ENCODE results near the gene BTF3.
"Not testable (repeated sequence)": the region's sequence is repeated elsewhere in the genome, so short reads cannot be mapped to it uniquely, and the experiment has no call there.

The BTF3 gene

GRCh38 chr5:73486119-73486899 is 11.9 kb upstream of the BTF3 start:
- DNase-seq = no peak

DNA sequence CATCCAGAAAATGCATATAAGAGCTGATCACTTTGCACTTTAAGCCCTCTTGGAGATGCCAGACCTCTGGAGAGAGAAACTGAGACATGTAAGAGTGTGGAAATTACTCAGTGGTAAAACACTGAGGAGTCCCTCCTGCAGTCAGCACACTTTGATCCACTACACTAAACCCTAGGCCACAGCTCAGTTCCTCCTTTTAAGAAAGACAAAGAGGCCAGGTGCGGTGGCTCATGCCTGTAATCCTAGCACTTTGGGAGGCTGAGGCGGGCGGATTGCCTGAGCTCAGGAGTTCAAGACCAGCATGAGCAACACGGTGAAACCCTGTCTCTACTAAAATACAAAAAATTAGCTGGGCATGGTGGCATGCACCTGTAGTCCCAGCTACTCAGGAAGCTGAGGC is 11.0 kb upstream of the BTF3 start:
- not testable (repeated sequence) for DNase-seq

DNA sequence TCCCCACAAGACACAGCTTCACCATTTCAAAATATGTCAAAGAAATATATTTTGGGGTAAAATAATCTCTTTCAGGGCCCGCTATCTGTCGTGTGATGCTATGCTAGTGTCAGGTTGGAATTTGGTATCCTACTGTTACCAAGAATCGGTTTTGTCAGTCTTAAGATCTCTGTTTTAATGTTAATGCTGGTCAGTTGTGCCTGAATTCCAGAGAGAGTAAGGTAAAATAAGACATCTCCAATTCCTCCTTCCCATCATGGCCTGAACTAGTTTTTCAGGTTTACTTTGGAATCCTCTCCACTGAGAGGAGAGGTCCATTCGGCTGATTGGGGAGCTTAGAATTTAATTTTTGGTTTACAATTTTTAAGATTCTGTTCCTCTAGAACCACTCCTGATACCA is 10.4 kb upstream of the BTF3 start:
- DNase-seq = no peak

- no peak for DNase-seq
Observed at GRCh38 chr5:73488806-73489205, 9.4 kb upstream of the BTF3 start.

GRCh38 chr5:73490088-73490487 is 8.2 kb upstream of the BTF3 start:
- no peak for DNase-seq

DNA sequence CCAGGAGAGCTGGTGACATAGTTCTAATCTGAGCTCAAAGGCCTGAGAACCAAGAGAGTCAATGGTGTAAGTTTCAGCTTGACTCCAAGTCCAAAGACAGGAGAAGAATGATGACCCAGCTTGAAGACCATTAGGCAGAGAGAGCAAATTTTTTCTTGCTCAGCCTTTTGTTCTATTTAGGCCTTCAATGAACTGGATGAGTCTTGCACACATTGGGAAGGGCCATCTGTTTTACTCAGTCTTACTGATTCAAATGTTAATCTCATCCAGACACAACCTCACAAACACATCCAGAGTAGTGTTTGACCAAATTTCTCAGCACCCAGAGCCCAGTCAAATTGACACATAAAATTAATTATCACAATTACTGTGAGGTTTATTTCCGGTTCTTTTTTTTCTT is 7.1 kb upstream of the BTF3 start:
- no peak for DNase-seq

DNA sequence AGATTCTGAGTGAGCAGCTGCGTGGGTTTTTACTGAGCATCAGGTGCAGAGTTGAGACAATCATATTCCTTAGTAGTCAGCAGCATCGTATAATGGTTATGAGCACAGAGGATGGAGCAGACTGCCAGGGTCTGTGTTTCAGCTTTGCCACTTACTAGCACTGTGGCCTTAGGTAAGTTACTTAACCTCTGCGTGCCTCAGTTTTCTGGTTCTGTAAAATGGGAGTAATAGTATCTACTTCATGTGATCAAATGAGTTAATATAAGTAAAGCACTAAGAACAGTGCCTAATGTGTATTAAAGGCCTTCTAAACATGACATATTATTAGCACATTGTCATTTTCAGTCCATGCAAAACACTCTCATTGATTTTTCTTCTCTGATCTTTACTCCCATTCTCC is 4.8 kb upstream of the BTF3 start:
- DNase-seq = no peak

DNA sequence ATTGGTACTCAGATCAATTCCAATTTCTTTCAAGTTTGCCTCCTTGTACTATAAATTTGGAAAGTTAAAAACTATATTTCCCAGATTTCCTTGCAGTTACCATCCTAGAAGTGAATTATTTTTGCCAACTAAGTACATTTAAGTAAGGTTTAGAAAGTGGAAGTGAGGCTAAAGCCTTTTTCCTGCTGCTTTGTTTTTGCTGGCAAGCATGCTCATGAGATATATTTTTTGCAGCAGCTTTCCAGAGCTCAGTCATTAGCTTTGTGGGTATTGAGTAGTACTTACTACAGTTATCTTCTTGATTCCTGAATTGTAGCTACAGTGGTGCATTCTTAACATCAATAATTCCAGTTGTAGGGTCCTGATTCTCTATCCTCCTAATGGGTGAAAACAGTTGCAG is 3.5 kb upstream of the BTF3 start:
- no peak for DNase-seq

DNA sequence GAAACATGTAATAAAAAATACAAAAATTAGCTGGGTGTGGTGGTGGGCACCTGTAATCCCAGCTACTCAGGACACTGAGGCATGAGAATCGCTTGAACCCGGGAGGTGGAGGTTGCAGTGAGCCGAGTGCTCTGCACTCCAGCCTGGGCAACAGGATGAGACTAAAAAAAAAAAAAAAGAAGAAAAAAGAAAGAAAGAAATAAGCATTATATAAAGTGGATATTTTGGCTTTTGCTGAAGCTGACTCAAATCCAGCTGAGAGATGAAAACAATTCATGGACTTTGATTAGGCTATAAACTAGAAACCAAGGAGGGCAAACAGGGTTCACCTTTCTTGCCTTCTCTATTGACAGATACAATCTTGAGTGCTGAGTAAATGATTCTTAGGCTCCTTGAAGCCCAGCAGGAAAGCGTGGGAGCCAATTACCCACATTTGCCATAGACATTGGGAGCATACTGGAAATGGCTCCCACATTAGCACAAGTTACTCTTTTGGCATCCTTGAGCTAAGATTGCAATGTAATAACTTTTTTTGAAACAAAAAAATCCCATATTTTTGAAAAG is 2.4 kb upstream of the BTF3 start:
- DNase-seq = no peak

GRCh38 chr5:73496984-73497457 is 1.2 kb upstream of the BTF3 start:
- peak; percentile 54 to 69 for DNase-seq

- DNase-seq = no peak
Observed at GRCh38 chr5:73497497-73498056, 665 bp upstream of the BTF3 start.

DNA sequence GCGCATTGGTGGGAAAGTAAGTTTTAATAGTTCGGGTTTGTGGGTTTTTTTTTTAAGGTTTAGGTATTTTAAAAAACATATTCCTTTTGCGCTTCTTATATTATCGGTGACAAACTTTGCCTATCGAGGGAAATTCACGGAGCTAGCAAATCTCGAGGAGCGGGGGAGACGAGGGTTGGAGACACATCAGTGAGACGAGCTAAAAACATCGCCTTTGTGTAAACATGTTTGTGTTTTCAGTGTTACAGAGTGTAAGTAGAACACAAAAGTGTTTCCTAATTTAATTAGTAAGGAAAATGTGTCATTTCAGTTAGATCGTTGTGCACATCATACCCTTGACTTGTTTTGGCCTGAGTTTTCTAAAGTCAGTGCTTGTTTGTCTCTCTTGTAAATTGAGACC is 945 bp downstream of the BTF3 start:
- no peak for DNase-seq

DNA sequence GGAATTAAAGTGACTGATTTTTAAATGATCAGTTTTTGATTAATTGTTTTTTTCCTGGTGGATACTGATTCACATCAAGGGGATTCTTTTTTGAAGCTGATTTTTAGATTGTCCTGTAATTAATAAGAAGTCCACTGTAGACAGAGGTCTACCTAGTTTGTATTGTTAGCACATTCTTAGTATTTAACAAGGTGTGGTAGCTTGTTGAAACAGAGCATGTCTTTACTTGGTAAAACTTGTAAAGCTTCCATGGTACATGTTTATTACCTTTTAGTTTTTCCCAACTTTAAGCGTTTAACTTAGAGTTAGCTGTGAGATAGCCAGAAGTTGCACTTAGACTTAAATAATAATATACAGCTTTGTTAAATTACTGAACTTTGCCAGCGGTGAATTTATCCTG is 1.5 kb downstream of the BTF3 start:
- DNase-seq = no peak

- DNase-seq = no peak
Observed at GRCh38 chr5:73501406-73501805, 3.2 kb downstream of the BTF3 start.

DNA sequence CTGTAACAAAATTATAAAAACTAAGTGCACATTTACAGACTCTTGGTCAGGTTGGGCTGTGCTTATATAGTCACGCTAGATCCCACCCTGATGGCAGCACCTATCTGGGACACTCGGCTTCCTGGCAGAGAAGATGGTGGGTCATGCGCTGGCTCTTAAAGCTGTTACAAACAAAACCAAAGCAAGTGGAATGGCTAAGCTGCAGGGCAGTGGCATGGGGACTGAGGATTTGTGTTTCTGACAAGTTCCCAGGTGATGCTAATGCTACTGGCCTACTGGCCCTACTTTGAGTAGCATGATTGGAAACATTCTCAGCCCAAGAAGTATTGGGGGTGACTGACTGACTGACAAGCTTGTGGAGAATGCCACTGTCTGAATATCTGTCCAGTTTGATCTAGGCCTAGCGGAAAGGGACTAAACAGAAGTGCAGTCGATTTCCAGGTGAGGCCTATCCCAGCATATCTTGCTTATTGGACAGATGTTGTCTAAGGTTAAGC is 8.3 kb downstream of the BTF3 start:
- DNase-seq = no peak

GRCh38 chr5:73507062-73507461 is 8.8 kb downstream of the BTF3 start:
- DNase-seq = no peak

- DNase-seq = not testable (repeated sequence)
Observed at GRCh38 chr5:73508521-73508920, 10.3 kb downstream of the BTF3 start.

DNA sequence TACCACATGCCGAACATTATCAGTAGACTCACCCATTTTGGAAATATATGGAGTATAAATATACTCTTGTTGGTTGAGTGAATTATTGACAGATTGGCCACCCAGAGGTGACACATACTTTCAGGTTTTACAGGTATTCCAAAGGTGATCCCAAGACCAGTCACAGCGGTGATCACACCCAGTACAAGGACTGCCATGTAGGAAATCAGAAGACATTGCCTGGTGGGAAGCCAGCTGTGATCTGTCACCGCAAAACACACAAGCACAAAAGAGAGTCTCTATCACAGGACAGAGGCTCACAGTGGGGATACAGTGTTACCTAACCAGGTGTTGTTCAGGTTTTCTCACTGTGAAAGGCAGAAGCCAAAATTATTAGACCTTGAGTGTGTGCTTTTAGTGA is 15.8 kb downstream of the BTF3 start:
- DNase-seq = no peak

GRCh38 chr5:73514418-73514817 is 16.2 kb downstream of the BTF3 start:
- DNase-seq = no peak

- DNase-seq = no peak
Observed at GRCh38 chr5:73515232-73515631, 17.0 kb downstream of the BTF3 start.

DNA sequence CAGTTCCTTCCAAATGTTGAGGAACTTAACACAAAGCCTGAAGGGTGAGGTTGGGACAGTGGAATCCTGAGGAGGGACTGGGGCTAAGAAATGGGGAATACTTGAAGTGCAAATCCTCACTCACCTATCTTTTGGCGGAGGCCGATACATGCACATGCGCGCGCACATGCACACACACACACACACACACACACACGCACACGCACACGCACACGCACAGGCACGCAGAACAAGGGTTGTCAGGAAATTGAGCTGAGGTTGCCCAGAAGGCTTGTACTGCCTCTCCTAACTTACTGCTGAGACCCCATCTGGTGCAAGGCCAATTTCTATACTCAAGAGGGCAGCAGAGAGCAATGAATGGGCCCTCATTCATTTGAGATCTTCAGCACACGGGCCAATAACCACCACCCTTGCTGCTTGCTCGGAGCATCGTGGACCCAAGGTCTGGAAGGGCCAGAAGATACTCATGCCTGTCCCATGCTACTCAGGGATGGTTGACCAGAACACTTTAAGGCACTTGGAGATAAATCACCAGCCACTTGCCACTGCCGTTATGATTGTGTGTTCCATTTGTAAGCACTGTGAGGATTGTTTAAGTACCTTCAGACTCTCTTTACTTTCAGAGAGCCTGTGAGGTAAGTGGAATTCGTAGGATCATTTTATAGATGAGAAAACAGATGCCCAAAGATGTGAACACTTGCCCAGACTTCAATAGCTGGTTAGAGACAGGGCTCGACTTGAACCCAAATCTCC is 21.5 kb downstream of the BTF3 start:
- peak; percentile 89 to 91 for DNase-seq

- no peak for DNase-seq
Observed at GRCh38 chr5:73522989-73523388, 24.7 kb downstream of the BTF3 start.

- DNase-seq = no peak
Observed at GRCh38 chr5:73523861-73524260, 25.6 kb downstream of the BTF3 start.

All from AML-193 (cell line).